NCI-H510A (cell line): ENCODE results near the gene ARPC1B.
"Not testable (repeated sequence)": the region's sequence is repeated elsewhere in the genome, so short reads cannot be mapped to it uniquely, and the experiment has no call there.

Experiments
- DNase-seq: peaks from one replicate; lab custom pipeline; 2025; lab: John Stamatoyannopoulos, UW

Gene ARPC1B

GRCh38 chr7:99409806-99410205 lies 35.3 kb downstream of the ARPC1B start:
- DNase-seq: no peak

DNA sequence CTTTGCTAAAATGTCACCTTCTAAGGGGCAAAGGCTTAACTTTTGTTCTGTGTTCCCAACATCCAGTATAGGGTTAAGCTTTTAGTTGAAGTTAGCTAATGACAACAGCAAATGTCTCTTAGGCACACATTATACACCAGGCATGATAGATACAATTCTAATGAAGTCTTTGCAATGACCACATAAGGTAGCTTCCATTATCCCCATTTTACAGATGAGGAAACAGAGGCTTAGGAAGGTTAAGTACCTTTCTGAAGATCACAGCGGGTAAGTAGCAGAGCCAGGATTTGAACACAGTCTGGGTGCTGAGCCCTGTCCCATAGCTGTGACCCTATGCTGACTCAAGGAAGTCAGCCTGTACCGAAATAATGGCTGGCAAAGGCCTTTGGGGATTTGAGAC lies 36.1 kb downstream of the ARPC1B start:
- DNase-seq: no peak

DNA sequence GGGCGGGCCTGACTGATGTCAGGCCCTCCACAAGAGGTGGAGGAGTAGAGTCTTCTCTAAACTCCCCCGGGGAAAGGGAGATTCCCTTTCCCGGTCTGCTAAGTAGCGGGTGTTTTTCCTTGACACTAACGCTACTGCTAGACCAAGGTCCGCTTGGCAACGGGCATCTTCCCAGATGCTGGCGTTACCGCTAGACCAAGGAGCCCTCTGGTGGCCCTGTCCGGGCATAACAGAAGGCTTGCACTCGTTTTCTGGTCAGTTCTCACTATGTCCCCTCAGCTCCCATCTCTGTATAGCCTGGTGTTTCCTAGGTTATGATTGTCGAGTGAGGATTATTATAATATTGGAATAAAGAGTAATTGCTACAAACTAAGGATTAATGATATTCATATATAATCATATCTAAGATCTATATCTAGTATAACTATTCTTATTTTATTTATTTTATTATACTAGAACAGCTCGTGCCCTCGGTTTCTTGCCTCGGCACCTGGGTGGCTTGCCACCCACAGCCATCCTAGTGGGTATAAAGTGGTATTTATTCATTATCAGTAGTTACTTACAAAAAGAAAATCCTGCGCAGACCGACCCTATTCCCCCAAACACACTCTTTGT lies 41.1 kb downstream of the ARPC1B start:
- DNase-seq: not testable (repeated sequence)

GRCh38 chr7:99418260-99418659 lies 43.7 kb downstream of the ARPC1B start:
- no peak for DNase-seq

GRCh38 chr7:99419323-99420021 lies 44.9 kb downstream of the ARPC1B start:
- DNase-seq: no peak

GRCh38 chr7:99420213-99420612 lies 45.7 kb downstream of the ARPC1B start:
- no peak for DNase-seq

DNA sequence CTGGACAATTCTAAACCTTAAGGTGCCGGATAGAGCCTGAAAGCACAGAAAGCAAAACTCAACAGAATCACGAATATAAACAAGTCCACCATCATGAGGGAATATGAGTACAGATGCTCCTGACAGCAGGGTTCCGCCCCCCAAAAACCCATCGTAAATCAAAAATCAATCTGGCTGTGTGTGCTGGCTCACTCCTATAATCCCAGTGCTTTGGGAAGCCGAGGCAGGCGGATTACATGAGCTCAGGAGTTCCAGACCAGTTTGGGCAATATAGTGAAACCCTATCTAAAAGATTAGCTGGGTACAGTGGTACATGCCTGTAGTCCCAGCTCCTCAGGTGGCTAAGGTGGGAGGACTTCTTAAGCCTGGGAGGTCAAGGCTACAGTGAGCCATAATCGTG lies 46.5 kb downstream of the ARPC1B start:
- DNase-seq: no peak

DNA sequence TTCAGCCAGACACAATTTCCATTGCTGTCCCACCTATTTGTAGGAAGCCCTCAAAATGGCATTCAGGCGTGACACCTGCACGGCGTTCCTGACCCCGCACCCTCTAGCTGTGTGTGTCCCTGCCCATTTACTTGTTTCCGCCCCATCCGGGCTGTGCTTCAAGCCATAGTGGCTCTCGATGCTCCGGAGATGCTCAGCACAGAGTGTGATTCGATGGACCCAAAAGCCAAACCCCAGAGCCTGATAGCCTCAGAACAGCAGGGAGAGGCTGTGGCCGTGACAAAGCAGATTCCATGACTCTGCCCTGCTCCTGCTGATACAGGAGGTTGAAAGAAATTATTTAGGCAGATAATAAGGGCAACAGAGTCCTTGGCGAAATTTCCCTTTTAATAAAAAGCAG lies 47.7 kb downstream of the ARPC1B start:
- DNase-seq: peak; percentile 67

GRCh38 chr7:99422625-99423024 lies 48.1 kb downstream of the ARPC1B start:
- DNase-seq: peak; percentile 8

DNA sequence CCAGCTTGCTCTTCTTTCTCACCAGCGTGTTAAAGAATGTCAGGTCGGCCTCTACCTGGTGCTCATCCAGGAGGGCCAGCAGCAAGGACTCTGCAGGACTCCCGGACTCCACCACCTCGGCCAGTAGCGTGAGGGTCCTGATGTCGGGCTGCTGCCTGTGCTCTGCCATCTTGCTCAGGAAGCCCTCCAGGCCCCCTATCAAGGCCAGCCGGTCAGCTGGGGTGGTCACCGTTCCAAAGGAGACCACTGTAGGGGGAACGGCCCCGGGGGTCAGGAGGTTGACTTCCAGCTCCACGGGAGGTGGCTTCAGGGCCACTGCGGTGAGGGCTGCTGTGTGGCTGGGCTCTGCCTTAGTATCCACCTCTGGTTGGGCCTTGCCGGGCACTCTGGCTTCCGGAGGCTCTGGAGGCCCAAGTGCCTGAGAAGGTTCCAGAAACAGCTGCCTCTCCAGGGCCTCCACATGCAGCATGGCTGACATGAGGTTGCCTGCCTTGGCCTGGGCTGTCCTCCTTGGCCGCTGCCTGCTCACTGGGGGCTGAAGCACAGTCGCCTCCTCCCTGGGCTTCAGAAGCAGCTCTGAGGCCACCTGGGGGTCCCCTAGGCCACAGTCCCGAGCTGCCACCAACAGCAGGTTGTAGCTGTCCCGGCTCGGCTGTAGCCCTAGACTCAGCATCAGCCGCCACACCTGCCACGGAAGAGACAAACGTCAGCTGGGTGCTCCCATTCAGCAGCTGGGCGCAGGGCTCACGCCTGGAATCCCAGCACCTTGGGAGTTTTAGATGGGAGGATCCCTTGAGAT lies 50.6 kb downstream of the ARPC1B start:
- DNase-seq: no peak

DNA sequence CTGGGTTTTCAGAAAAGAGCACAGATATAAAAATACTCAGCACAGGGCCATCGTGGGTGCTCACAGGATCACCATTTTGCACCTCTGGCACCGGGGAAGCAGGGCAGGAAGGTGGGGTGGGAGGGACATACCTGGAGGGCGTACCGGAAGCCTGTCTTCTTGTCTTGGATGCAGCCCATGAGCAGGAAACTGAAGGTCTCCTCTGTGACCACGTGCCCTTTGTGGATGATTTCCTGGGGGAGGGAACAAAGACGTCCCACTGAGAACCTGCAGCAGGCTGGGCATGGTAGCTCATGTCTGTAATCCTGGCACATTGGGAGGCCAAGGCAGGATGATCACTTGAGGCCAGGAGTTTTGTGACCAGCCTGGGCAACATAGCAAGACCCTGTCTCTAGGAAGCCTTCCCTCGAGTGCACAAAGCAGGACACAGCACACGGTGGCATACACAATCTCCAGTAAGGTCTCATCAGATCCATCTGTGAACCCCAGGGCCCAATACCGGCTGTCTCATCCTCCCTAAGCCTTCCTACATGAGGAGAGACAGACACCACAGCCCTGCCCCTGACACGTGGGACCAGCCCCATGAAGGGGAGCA lies 54.5 kb downstream of the ARPC1B start:
- no peak for DNase-seq

GRCh38 chr7:99429756-99430155 lies 55.2 kb downstream of the ARPC1B start:
- no peak for DNase-seq

DNA sequence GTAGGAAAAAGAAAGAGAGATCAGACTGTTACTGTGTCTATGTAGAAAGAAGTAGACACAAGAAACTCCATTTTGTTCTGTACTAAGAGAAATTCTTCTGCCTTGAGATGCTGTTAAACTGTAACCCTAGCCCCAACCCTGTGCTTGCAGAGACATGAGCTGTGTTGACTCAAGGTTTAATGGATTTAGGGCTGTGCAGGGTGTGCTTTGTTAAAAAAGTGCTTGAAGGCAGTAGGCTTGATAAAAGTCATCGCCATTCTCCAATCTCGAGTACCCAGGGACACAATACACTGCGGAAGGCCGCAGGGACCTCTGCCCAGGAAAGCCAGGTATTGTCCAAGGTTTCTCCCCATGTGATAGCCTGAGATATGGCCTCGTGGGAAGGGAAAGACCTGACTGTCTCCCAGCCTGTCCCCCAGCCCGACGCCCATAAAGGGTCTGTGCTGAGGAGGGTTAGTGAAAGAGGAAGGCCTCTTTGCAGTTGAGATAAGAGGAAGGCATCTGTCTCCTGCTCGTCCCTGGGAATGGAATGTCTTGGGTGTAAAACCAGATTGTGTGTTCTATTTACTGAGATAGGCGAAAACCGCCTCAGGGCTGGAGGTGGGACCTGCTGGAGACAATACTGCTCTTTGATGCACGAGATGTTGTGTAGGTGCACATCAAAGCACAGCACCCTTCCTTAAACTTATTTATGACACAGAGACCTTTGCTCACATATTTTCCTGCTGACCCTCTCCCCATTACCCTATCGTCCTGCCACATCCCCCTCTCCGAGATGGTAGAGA lies 57.4 kb downstream of the ARPC1B start:
- DNase-seq: not testable (repeated sequence)

DNA sequence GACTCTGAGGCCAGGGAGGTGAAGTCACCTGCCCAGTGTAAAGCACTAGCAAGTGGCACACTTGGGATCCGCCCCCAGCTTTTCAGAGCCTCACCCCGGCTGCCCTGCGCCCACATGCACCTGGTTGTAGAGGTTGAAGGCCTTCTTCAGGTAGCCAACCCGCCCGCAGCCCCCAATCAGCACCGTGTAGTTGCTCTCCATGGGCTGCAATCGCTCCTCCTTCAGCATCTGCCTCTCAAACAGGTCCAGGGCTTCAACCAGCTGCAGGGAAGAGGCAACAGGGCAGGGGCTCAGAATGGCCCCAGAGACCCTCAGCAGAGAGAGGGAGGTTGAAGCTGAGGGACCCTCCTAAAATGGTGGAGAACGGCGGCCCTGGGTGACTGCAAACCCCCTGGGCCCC lies 58.6 kb downstream of the ARPC1B start:
- no peak for DNase-seq

DNA sequence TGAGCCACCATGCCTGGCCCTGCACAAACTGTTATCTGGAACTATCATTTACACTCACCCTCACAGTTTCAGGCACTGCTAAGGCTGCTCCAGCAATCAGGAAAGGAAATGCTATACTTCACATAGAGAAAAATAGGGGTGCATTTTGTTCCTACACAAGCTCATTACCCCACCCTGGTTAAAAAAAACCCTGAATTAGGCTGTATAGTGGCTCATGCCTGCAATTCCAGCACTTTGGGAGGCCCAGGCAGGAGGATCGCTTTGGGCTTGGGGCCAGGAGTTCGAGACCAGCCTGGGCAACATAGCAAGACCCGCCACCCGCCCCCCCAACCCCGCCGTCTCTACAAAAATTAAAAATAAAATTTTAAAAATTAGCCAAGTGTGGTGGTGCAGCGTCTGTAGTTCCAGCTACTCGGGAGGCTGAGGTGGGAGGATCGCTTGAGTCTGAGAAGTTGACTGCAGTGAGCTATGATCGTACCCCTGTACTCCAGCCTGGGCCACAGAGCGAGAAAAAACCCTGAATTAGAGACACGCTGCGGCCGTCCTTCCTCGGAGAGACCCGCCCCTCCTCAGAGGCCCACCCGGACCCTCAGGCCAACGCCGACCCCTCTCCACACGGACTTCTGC lies 63.5 kb downstream of the ARPC1B start:
- no peak for DNase-seq

GRCh38 chr7:99438573-99439480 lies 64.3 kb downstream of the ARPC1B start, which contains the start of the genes CPSF4 and PTCD1:
CPSF4 (plus strand) TSS chr7:99438943; CDS start chr7:99439083, 140 bp downstream.
PTCD1 (minus strand) TSS chr7:99438798; CDS start chr7:99435242, 3,556 bp downstream.
- DNase-seq: peak; percentile 65

- DNase-seq: no peak
Observed at GRCh38 chr7:99440195-99440594, 65.7 kb downstream of the ARPC1B start.
